Fibroblast of lung (primary cell): ENCODE results near the gene PREP. TPM values are rescaled to one million over a fixed set of nuclear protein-coding genes. Genes with fewer than 3 reads are reported as not detected.

Experiments
- DNase-seq, 2 donors: peaks; one replicate each; pipeline versions ENCODE4 v3.0.0 to v3.0.0-alpha.2; 2010; ENCODE audit warnings: low read depth in 2 of 2
- H2AFZ ChIP-seq: 2 replicates; pipeline ENCODE4 v1.5.1; 2012; ENCODE audit warnings: low read length, control low read depth, inconsistent platforms
- H3K27ac ChIP-seq: 2 replicates; pipeline ENCODE4 v1.5.1; 2011; ENCODE audit warnings: low read length, control low read depth; ENCODE audit not compliant: insufficient read depth
- H3K27me3 ChIP-seq: 2 replicates; pipeline ENCODE4 v1.5.1; 2011; ENCODE audit warnings: mild to moderate bottlenecking, low read length; ENCODE audit not compliant: control insufficient read depth, insufficient read depth
- H3K36me3 ChIP-seq: 2 replicates; pipeline ENCODE4 v1.5.1; 2011; ENCODE audit warnings: low read length; ENCODE audit not compliant: control insufficient read depth, insufficient read depth
- H3K4me1 ChIP-seq: 2 replicates; pipeline ENCODE4 v1.5.1; 2011; ENCODE audit warnings: low read length; ENCODE audit not compliant: control insufficient read depth, insufficient read depth; ENCODE audit errors: extremely low read depth
- H3K4me2 ChIP-seq: 2 replicates; pipeline ENCODE4 v1.5.1; 2011; ENCODE audit warnings: low read length, control low read depth; ENCODE audit not compliant: insufficient read depth; ENCODE audit errors: extremely low read depth
- H3K4me3 ChIP-seq, 4 experiments: fragments of 200-600 bp in 1 of 4; sonication (generic) in 1 of 4; replicated peaks in 1 of 4; 2 replicates each; pipeline ENCODE4 v1.5.1; 2011 to 2016; ENCODE audit warnings: low read length in 4 of 4, low read depth in 3 of 4, mild to moderate bottlenecking in 3 of 4, control low read depth in 2 of 4, inconsistent platforms in 1 of 4, mixed read lengths in 1 of 4; ENCODE audit not compliant: insufficient read depth in 1 of 4; ENCODE audit errors: control extremely low read depth in 1 of 4
- H3K79me2 ChIP-seq: 2 replicates; pipeline ENCODE4 v1.5.1; 2012; ENCODE audit warnings: mild to moderate bottlenecking, low read length, inconsistent platforms; ENCODE audit not compliant: control insufficient read depth, insufficient read depth
- H3K9ac ChIP-seq: 2 replicates; pipeline ENCODE4 v1.5.1; 2011; ENCODE audit warnings: mild to moderate bottlenecking, low read length, control low read depth; ENCODE audit not compliant: insufficient read depth
- H3K9me3 ChIP-seq: 2 replicates; pipeline ENCODE4 v1.5.1; 2012; ENCODE audit warnings: low read depth, low read length; ENCODE audit not compliant: control insufficient read depth, insufficient read depth
- H4K20me1 ChIP-seq: 2 replicates; pipeline ENCODE4 v1.5.1; 2011; ENCODE audit warnings: low read length; ENCODE audit not compliant: control insufficient read depth, insufficient read depth; ENCODE audit errors: extremely low read depth
- CTCF ChIP-seq, 2 donors: IDR thresholded peaks in 1 of 2; conservative IDR thresholded peaks in 1 of 2; 1 replicate in 1 of 2; 2 replicates in 1 of 2; pipeline ENCODE4 v1.5.1; 2011 to 2012; ENCODE audit warnings: low read length in 2 of 2, control low read depth in 1 of 2, inconsistent platforms in 1 of 2, low read depth in 1 of 2, mild to moderate bottlenecking in 1 of 2
- EZH2 ChIP-seq: IDR thresholded peaks from 2 replicates; pipeline ENCODE4 v1.5.1; 2012; ENCODE audit warnings: low read length, control low read depth, mild to moderate bottlenecking; ENCODE audit errors: missing control alignments
- polyA plus RNA-seq, 2 donors: library from polyadenylated mRNA; depleted of rRNA in 1 of 2; stranded (reverse) in 1 of 2; unstranded in 1 of 2; fragments of >200 nt; gene quantifications; 2 replicates each; pipeline ENCODE4 v1.2.1, GENCODE V29; 2011 to 2012; ENCODE audit warnings: missing spikeins in 1 of 2
- total RNA-seq: library from RNA; depleted of rRNA; stranded (reverse); fragments of >200 nt; gene quantifications from 2 replicates; pipeline ENCODE4 v1.2.1, GENCODE V29; 2014

The PREP gene
- total and polyA plus RNA-seq, 2 donors (not counting 1 experiment from before 2014, with no cell fraction given), result 18.3 to 30.7 TPM

- TF ChIP-seq CTCF (conservative IDR thresholded peaks at IDR 0.05 in 1 of 2, IDR thresholded peaks at IDR 0.05 in 1 of 2; ENCODE audit: low read depth in 1 of 2, low read length in 2 of 2), result no peak
- TF ChIP-seq EZH2, result no peak
- DNase-seq, result no peak
- Histone ChIP-seq H4K20me1 (no peaks in the 10 kb centered on the region), H3K4me1 (no peaks in the 10 kb centered on the region), H2AFZ (no peak overlapping the region), H3K36me3 (no peaks in the 10 kb centered on the region), H3K27me3 (no peaks in the 10 kb centered on the region), H3K9me3 (no peaks in the 10 kb centered on the region), H3K4me2 (no peak overlapping the region), H3K79me2 (no peaks in the 10 kb centered on the region), H3K4me3 (no peak overlapping the region), H3K9ac (no peak overlapping the region), H3K27ac (no peak overlapping the region)
Measured at GRCh38 chr6:105251689-105252088, 151.2 kb downstream of the PREP start.

- Histone ChIP-seq H3K27me3 (no peaks in the 10 kb centered on the region), H3K4me2 (no peak overlapping the region), H4K20me1 (no peaks in the 10 kb centered on the region), H3K36me3 (no peaks in the 10 kb centered on the region), H3K4me1 (no peaks in the 10 kb centered on the region), H3K27ac (no peak overlapping the region), H3K9ac (no peak overlapping the region), H3K79me2 (no peaks in the 10 kb centered on the region), H3K9me3 (no peaks in the 10 kb centered on the region), H2AFZ (no peak overlapping the region), H3K4me3 (no peak overlapping the region)
- TF ChIP-seq CTCF (conservative IDR thresholded peaks at IDR 0.05 in 1 of 2, IDR thresholded peaks at IDR 0.05 in 1 of 2; ENCODE audit: low read depth in 1 of 2, low read length in 2 of 2) (no peak), EZH2 (no peak)
- peak in 1 of 2 donors; percentile 63 for DNase-seq
Measured at GRCh38 chr6:105250533-105250932, 152.3 kb downstream of the PREP start.

- no peaks in the 10 kb centered on the region for H3K36me3 ChIP-seq
- no peak overlapping the region for H3K4me3 ChIP-seq
- no peak overlapping the region for H2AFZ ChIP-seq
- H3K79me2 ChIP-seq, result no peaks in the 10 kb centered on the region
- peak in 1 of 2 donors; percentile 30 for DNase-seq
- TF ChIP-seq CTCF (conservative IDR thresholded peaks at IDR 0.05 in 1 of 2, IDR thresholded peaks at IDR 0.05 in 1 of 2; ENCODE audit: low read depth in 1 of 2, low read length in 2 of 2) (no peak), EZH2 (no peak)
- H3K9ac ChIP-seq, result no peak overlapping the region
- no peaks in the 10 kb centered on the region for H4K20me1 ChIP-seq
- no peak overlapping the region for H3K27ac ChIP-seq
- no peaks in the 10 kb centered on the region for H3K4me1 ChIP-seq
- no peak overlapping the region for H3K4me2 ChIP-seq
- no peaks in the 10 kb centered on the region for H3K9me3 ChIP-seq
- H3K27me3 ChIP-seq, result no peaks in the 10 kb centered on the region
Measured at GRCh38 chr6:105243487-105243886, 159.4 kb downstream of the PREP start.
